ENCODE measurements around the gene WWOX.

The WWOX gene

GRCh38 chr16:78129349-78129748, 29.9 kb downstream of the WWOX start:
- Histone ChIP-seq H3K9me3 (ENCODE audit: control insufficient read depth, low read depth, low read length) (no peaks in the 10 kb centered on the region), H3K36me3 (ENCODE audit: control insufficient read depth, low read depth, low read length) (no peaks in the 10 kb centered on the region), H3K9ac (ENCODE audit: low read length) (no peak overlapping the region), H3K4me3 (ENCODE audit: low read length) (no peak overlapping the region), H3K4me1 (ENCODE audit: control insufficient read depth, low read depth, low read length) (no peaks in the 10 kb centered on the region), H3K27me3 (ENCODE audit: control insufficient read depth, insufficient read depth, low read length) (no peaks in the 10 kb centered on the region), H3K27ac (ENCODE audit: low read length) (no peak overlapping the region)

GRCh38 chr16:78130083-78130608, 30.7 kb downstream of the WWOX start:
- Histone ChIP-seq H3K4me1 (ENCODE audit: control insufficient read depth, low read depth, low read length) (no peaks in the 10 kb centered on the region), H3K9me3 (ENCODE audit: control insufficient read depth, low read depth, low read length) (no peaks in the 10 kb centered on the region), H3K27me3 (ENCODE audit: control insufficient read depth, insufficient read depth, low read length) (no peaks in the 10 kb centered on the region), H3K27ac (ENCODE audit: low read length) (no peak overlapping the region), H3K36me3 (ENCODE audit: control insufficient read depth, low read depth, low read length) (no peaks in the 10 kb centered on the region), H3K4me3 (ENCODE audit: low read length) (no peak overlapping the region), H3K9ac (ENCODE audit: low read length) (no peak overlapping the region)

DNA sequence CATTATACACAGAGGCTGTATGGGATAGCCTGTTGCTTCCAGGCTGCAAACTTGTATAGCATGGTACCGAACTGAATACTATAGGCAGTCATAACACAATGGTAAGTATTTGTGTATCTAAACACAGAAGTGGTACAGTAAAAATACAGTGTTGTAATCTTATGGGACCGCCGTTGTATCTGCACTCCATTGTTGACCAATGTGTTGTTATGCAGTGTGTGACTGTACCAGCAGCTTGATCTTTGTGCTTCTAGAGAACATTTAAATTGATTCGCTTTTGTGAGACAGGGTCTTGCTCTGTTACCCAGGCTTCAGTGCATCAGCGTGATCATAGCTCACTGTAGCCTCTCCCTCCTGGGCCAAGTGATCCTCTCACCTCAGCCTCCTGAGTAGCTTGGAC, 31.5 kb downstream of the WWOX start:
- Histone ChIP-seq H3K36me3 (ENCODE audit: control insufficient read depth, low read depth, low read length) (no peaks in the 10 kb centered on the region), H3K4me3 (ENCODE audit: low read length) (no peak overlapping the region), H3K9ac (ENCODE audit: low read length) (no peak overlapping the region), H3K4me1 (ENCODE audit: control insufficient read depth, low read depth, low read length) (no peaks in the 10 kb centered on the region), H3K27ac (ENCODE audit: low read length) (no peak overlapping the region), H3K27me3 (ENCODE audit: control insufficient read depth, insufficient read depth, low read length) (no peaks in the 10 kb centered on the region), H3K9me3 (ENCODE audit: control insufficient read depth, low read depth, low read length) (no peaks in the 10 kb centered on the region)

GRCh38 chr16:78133919-78134318, 34.5 kb downstream of the WWOX start:
- no peaks in the 10 kb centered on the region for H3K27me3 ChIP-seq (ENCODE audit: control insufficient read depth, insufficient read depth, low read length)
- H3K27ac ChIP-seq (ENCODE audit: low read length): no peak overlapping the region
- no peaks in the 10 kb centered on the region for H3K36me3 ChIP-seq (ENCODE audit: control insufficient read depth, low read depth, low read length)
- no peaks in the 10 kb centered on the region for H3K4me1 ChIP-seq (ENCODE audit: control insufficient read depth, low read depth, low read length)
- no peak overlapping the region for H3K9ac ChIP-seq (ENCODE audit: low read length)
- H3K4me3 ChIP-seq (ENCODE audit: low read length): no peak overlapping the region
- H3K9me3 ChIP-seq (ENCODE audit: control insufficient read depth, low read depth, low read length): no peaks in the 10 kb centered on the region

- Histone ChIP-seq H3K9ac (ENCODE audit: low read length) (no peak overlapping the region), H3K27ac (ENCODE audit: low read length) (no peak overlapping the region), H3K9me3 (ENCODE audit: control insufficient read depth, low read depth, low read length) (no peaks in the 10 kb centered on the region), H3K4me1 (ENCODE audit: control insufficient read depth, low read depth, low read length) (no peaks in the 10 kb centered on the region), H3K4me3 (ENCODE audit: low read length) (no peak overlapping the region), H3K27me3 (ENCODE audit: control insufficient read depth, insufficient read depth, low read length) (no peaks in the 10 kb centered on the region), H3K36me3 (ENCODE audit: control insufficient read depth, low read depth, low read length) (no peaks in the 10 kb centered on the region)
Measured at GRCh38 chr16:78134944-78135619, 35.6 kb downstream of the WWOX start.

GRCh38 chr16:78137179-78137578, 37.7 kb downstream of the WWOX start:
- Histone ChIP-seq H3K4me3 (ENCODE audit: low read length) (no peak overlapping the region), H3K27ac (ENCODE audit: low read length) (no peak overlapping the region), H3K9me3 (ENCODE audit: control insufficient read depth, low read depth, low read length) (no peaks in the 10 kb centered on the region), H3K36me3 (ENCODE audit: control insufficient read depth, low read depth, low read length) (no peaks in the 10 kb centered on the region), H3K9ac (ENCODE audit: low read length) (no peak overlapping the region), H3K27me3 (ENCODE audit: control insufficient read depth, insufficient read depth, low read length) (no peaks in the 10 kb centered on the region), H3K4me1 (ENCODE audit: control insufficient read depth, low read depth, low read length) (no peaks in the 10 kb centered on the region)

GRCh38 chr16:78137782-78138616, 38.5 kb downstream of the WWOX start:
- Histone ChIP-seq H3K27ac (ENCODE audit: low read length) (no peak overlapping the region), H3K4me1 (ENCODE audit: control insufficient read depth, low read depth, low read length) (no peaks in the 10 kb centered on the region), H3K9ac (ENCODE audit: low read length) (no peak overlapping the region), H3K27me3 (ENCODE audit: control insufficient read depth, insufficient read depth, low read length) (no peaks in the 10 kb centered on the region), H3K9me3 (ENCODE audit: control insufficient read depth, low read depth, low read length) (no peaks in the 10 kb centered on the region), H3K36me3 (ENCODE audit: control insufficient read depth, low read depth, low read length) (no peaks in the 10 kb centered on the region), H3K4me3 (ENCODE audit: low read length) (no peak overlapping the region)

- Histone ChIP-seq H3K4me3 (ENCODE audit: low read length) (no peak overlapping the region), H3K4me1 (ENCODE audit: control insufficient read depth, low read depth, low read length) (no peaks in the 10 kb centered on the region), H3K27me3 (ENCODE audit: control insufficient read depth, insufficient read depth, low read length) (no peaks in the 10 kb centered on the region), H3K36me3 (ENCODE audit: control insufficient read depth, low read depth, low read length) (no peaks in the 10 kb centered on the region), H3K27ac (ENCODE audit: low read length) (no peak overlapping the region), H3K9ac (ENCODE audit: low read length) (no peak overlapping the region), H3K9me3 (ENCODE audit: control insufficient read depth, low read depth, low read length) (no peaks in the 10 kb centered on the region)
Measured at GRCh38 chr16:78140818-78141466, 41.5 kb downstream of the WWOX start.

DNA sequence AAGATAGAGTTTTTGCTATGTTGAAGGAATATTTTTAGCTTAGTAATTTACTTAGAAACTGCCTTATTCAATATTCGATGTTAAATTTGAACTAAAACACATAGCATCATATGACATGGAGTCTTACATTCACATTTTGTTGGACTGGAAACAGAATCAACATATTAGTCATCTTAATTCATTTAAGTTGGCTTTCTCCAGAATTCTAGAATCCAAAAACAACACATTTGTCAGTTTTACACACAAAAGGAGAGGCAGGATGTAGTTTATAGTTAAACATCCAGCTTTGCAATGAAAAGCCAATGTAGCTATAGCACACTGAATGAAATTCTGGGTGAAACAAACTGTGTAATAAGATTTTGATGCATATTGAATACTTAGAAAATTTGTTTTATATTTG, 43.3 kb downstream of the WWOX start:
- Histone ChIP-seq H3K4me3 (ENCODE audit: low read length) (no peak overlapping the region), H3K9me3 (ENCODE audit: control insufficient read depth, low read depth, low read length) (no peaks in the 10 kb centered on the region), H3K36me3 (ENCODE audit: control insufficient read depth, low read depth, low read length) (no peaks in the 10 kb centered on the region), H3K4me1 (ENCODE audit: control insufficient read depth, low read depth, low read length) (no peaks in the 10 kb centered on the region), H3K27ac (ENCODE audit: low read length) (no peak overlapping the region), H3K9ac (ENCODE audit: low read length) (no peak overlapping the region), H3K27me3 (ENCODE audit: control insufficient read depth, insufficient read depth, low read length) (no peaks in the 10 kb centered on the region)

GRCh38 chr16:78146807-78147206, 47.4 kb downstream of the WWOX start:
- H3K4me3 ChIP-seq (ENCODE audit: low read length): no peak overlapping the region
- no peak overlapping the region for H3K9ac ChIP-seq (ENCODE audit: low read length)

DNA sequence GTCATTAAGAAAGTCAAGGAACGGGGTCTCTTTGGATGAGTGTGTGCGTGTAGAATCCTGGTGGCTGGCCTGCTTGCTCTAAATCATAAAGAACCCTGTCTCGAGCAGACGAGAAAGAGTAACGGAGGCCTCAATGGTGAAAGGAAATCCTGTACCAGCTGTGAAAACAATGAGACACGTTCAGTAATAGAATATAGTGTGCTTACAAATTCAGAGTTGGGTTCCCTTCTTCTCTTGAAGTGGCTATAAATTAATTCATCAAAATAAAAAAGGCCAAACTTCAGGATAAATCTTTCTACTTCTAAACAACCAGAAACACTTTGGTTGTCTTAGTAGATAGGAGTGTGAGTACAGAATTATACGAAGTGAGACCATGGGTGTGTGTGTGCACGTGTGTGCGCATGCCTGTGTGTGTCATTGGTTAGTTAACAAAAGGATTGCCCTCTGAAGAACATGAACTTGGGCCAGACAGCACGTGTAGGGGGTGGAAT, 48.5 kb downstream of the WWOX start:
- no peaks in the 10 kb centered on the region for H3K36me3 ChIP-seq (ENCODE audit: control insufficient read depth, low read depth, low read length)
- H3K4me1 ChIP-seq (ENCODE audit: control insufficient read depth, low read depth, low read length): no peaks in the 10 kb centered on the region
- H3K9me3 ChIP-seq (ENCODE audit: control insufficient read depth, low read depth, low read length): no peaks in the 10 kb centered on the region
- H3K27me3 ChIP-seq (ENCODE audit: control insufficient read depth, insufficient read depth, low read length): no peaks in the 10 kb centered on the region
- H3K9ac ChIP-seq (ENCODE audit: low read length): no peak overlapping the region
- H3K27ac ChIP-seq (ENCODE audit: low read length): no peak overlapping the region
- no peak overlapping the region for H3K4me3 ChIP-seq (ENCODE audit: low read length)

More at GRCh38 chr16:78146807-78147206, 47.4 kb downstream of the WWOX start:
- H3K4me1 ChIP-seq (ENCODE audit: control insufficient read depth, low read depth, low read length): no peaks in the 10 kb centered on the region
- H3K27me3 ChIP-seq (ENCODE audit: control insufficient read depth, insufficient read depth, low read length): no peaks in the 10 kb centered on the region
- no peaks in the 10 kb centered on the region for H3K36me3 ChIP-seq (ENCODE audit: control insufficient read depth, low read depth, low read length)
- H3K27ac ChIP-seq (ENCODE audit: low read length): no peak overlapping the region
- no peaks in the 10 kb centered on the region for H3K9me3 ChIP-seq (ENCODE audit: control insufficient read depth, low read depth, low read length)

Measured in iPS-18a (cell line).